Skeletal muscle cell (primary cell): ENCODE data around the gene SLC29A2.
"Not testable (repeated sequence)": the region's sequence is repeated elsewhere in the genome, so short reads cannot be mapped to it uniquely, and the experiment has no call there.

Source experiments
- DNase-seq: peaks from one replicate; pipeline ENCODE4 v3.0.0-alpha.2; 2010; ENCODE audit warnings: low read depth
- H3K4me3 ChIP-seq: 2 replicates; pipeline ENCODE4 v1.5.1; 2011; ENCODE audit warnings: low read depth, mild to moderate bottlenecking, control low read depth, low read length, moderate library complexity

The SLC29A2 gene

GRCh38 chr11:66388780-66389386 lies 17.3 kb upstream of the SLC29A2 start:
- peak; percentile 26 for DNase-seq
- H3K4me3 ChIP-seq = no peak overlapping the region

- peak; percentile 41 for DNase-seq
- peak overlapping the region; percentile 16 for H3K4me3 ChIP-seq
Observed at GRCh38 chr11:66386171-66387069, 14.9 kb upstream of the SLC29A2 start.

DNA sequence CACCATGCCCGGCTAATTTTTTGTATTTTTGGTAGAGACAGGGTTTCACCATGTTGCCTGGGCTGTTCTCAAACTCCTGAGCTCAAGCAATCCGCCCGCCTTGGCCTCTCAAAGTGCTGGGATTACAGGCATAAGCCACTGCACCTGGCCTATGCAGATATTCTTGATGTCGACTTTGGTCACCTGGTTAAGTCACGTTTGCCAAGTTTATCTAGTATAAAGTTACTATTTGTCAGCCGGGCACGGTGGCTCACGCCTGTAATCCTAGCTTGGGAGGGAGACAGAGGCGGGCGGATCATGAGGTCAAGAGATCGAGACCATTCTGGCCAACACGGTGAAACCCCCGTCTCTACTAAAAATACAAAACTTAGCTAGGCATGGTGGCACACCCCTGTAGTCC lies 12.8 kb upstream of the SLC29A2 start:
- not testable (repeated sequence) for DNase-seq, H3K4me3 ChIP-seq

DNA sequence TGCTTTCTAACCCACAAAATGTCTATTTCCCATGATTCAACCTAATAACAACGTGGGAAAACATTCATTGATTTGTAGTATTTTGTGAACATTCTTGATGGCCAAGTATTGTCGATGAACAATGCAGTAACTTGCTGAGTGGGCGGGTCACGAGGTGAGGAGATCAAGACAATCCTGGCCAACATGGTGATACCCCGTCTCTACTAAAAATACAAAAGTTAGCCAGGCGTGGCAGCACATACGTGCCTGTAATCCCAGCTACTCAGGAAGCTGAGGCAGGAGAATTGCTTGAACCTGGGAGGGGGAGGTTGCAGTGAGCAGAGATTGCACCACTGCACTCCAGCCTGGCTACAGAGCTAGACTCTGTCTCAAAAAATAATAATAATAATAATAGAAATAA lies 8.7 kb upstream of the SLC29A2 start:
- H3K4me3 ChIP-seq, DNase-seq: not testable (repeated sequence)

DNA sequence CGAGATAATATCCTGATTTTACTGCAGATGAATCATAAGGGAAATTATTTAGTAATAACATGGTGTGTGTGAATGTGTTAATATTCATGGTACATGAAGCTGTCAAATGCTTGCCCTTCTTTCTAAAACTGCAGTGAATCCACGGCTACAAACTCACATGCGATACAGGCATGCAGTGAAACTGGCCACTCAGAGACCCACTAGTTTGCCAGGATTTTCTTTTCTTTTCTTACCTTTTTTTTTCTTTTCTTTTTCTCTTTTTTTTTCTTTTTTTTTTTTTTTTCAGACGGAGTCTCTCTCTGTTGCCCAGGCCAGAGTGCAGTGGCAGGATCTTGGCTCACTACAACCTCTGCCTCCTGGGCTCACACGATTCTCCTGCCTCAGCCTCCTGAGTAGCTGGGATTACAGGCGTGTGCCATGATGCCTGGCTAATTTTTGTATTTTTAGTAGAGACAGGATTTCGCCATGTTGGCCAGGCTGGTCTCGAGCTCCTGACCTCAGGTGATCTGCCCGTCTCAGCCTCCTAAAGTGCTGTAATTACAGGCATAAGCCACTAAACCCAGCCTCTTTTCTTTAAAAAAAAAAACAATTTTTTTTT lies 2.2 kb upstream of the SLC29A2 start:
- H3K4me3 ChIP-seq, DNase-seq: not testable (repeated sequence)

DNA sequence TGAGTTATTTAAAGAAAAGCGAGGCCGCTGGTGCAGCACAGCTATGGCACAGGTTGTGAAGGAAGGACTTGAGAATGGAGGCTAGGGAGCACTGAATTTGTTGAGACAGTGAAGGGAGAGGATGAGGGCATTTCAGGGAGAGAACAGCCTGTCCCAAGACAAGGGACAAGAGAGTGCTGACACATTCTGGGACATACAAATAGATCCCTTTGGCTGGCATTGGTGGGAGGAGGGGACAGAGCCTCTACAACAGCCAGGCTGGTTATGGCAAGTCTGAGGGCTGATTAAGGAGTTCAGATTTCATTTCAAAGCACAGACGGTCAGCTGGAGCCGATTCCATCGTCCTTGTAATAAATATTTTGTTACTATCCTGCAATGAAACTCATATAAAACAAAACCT lies 1.7 kb upstream of the SLC29A2 start:
- DNase-seq = no peak
- no peak overlapping the region for H3K4me3 ChIP-seq

DNA sequence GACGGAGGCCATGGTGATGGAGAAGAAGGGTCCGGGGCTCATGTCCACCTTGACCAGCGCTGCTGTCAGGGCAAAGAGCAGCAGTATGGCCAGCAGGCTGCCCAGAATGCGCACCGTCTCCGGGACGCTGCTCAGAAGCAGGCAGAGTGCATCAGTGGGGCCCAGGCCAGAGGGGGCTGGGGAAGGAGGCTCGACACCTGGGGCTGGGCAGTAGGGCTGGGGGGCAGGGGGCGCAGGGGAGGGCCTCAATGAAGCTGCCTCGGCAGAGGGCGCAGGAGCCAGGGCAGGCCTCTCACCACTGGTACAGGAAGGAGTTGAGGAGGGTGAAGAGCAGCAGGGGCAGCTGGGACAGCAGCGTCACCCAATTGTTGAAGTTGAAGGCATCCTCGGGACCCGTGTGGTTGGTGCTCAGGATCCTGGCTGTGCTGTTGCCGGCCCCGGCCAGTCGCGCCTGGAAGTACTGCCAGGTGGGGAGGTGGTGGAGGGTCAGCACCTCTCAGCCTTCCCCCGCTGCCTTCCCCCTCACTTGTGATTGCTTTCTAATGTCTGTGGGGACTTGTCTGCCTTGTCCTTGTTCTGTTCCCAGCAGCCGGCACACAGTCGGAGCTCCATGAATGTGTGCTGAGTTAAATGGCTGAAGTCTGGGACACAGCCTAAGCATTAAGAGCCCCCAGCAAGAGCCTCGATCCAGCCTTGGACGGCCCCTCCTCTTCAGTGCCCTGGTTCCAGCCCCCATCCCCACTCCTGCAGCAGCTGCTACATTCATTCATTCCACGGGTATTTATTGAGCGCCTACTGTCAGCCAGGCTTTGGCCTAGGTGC lies 2.3 kb downstream of the SLC29A2 start:
- no peak for DNase-seq
- no peak overlapping the region for H3K4me3 ChIP-seq

GRCh38 chr11:66368484-66368883 lies 3.1 kb downstream of the SLC29A2 start:
- DNase-seq = no peak
- no peak overlapping the region for H3K4me3 ChIP-seq

- no peak overlapping the region for H3K4me3 ChIP-seq
- no peak for DNase-seq
Observed at GRCh38 chr11:66367561-66368312, 3.8 kb downstream of the SLC29A2 start.

GRCh38 chr11:66366844-66367477 lies 4.6 kb downstream of the SLC29A2 start:
- no peak overlapping the region for H3K4me3 ChIP-seq
- no peak for DNase-seq

DNA sequence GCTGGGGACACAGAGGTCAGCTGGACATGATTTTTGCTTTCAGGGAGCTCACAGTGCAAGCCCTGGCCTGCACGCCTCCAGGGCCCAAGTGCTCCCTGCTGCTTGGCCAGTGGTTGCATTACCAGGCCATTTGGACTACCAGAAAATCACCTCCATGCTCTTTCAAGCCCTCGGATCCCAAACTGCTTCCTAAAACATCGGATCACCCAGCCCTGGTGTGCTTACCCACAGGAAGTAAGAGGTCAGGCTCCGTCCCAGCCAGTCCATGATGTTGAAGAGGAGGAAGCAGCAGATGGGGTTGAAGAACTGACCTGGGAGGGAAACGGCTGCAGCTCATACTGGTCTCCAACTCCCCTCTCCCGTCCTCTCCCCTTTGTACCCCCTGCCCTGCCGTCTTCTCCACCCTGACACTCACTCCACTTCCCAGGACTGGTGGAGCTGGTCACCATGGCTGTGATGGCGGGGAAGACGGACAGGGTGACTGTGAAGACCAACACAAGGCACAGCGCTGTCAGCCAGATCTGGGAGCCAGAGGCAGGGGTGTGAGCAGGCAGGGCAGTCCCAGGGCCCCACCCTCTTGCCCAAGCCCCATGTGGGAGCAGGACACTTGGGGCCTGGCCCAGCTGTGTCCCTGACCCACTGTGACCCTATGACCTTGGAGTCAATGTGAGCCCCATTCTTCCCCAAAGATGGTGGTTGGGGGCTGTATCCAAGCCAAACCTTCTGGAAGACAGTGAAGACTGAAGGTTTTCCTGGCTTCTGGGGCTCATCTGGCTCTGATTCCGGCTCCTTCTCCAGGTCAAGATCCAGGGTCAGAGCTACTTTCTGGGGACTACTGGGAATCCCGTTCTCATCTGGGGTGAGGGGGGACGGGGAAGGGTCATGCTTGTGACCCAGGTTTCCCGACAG lies 5.6 kb downstream of the SLC29A2 start:
- DNase-seq = no peak
- H3K4me3 ChIP-seq = no peak overlapping the region

- DNase-seq = no peak
- no peak overlapping the region for H3K4me3 ChIP-seq
Observed at GRCh38 chr11:66365166-66365565, 6.4 kb downstream of the SLC29A2 start.

- no peak for DNase-seq
- no peak overlapping the region for H3K4me3 ChIP-seq
Observed at GRCh38 chr11:66363805-66364535, 7.6 kb downstream of the SLC29A2 start.

DNA sequence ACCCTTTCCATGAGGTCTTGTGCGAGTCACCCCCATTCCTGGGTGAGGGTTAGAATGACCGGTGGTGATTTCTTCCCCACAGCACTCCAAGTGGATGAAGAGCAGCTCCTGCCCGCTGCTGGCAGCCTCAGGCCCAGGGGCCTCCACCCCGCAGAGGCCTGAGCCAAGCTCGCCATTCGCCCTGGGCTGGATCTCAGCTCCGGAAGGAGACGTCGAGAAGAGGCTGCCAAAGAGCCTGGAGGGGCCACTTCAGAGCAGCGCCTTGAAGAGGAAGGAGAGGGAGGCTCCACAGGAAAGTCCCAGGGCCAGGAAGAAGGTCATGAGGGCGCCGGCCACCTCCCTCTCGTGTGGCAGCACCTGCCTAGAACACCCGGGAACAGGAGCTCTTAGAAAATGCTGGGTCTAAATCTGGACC lies 8.4 kb downstream of the SLC29A2 start:
- no peak overlapping the region for H3K4me3 ChIP-seq
- no peak for DNase-seq

GRCh38 chr11:66362481-66363147 lies 8.9 kb downstream of the SLC29A2 start:
- no peak for DNase-seq
- H3K4me3 ChIP-seq = no peak overlapping the region

GRCh38 chr11:66361502-66361941 lies 10.0 kb downstream of the SLC29A2 start:
- H3K4me3 ChIP-seq = no peak overlapping the region
- no peak for DNase-seq
